Neural cell (in vitro differentiated cells): ENCODE measurements around the gene ANP32A.

Experiments used
- POLR2AphosphoS5 ChIP-seq: IDR thresholded peaks from 2 replicates; pipeline ENCODE4 v1.6.1; 2012
- REST ChIP-seq: IDR thresholded peaks from 2 replicates; pipeline ENCODE4 v1.6.1; 2012; ENCODE audit warnings: borderline replicate concordance

GRCh38 chr15:68819495-68820294, 1.0 kb downstream of the ANP32A start:
- TF ChIP-seq POLR2AphosphoS5 (no peak), REST (no peak)
